CD14-positive monocyte (primary cell): ENCODE data around the gene NCOA7. TPM values are rescaled to one million over a fixed set of nuclear protein-coding genes. Genes with fewer than 3 reads are reported as not detected.

Experiments used
- DNase-seq, 3 donors: peaks; one replicate each; pipeline ENCODE4 v3.0.0-alpha.2; 2011 to 2022
- H2AFZ ChIP-seq: 2 replicates; pipeline ENCODE4 v1.6.0; 2012; ENCODE audit warnings: mild to moderate bottlenecking, low read depth, low read length, inconsistent platforms; ENCODE audit not compliant: insufficient read depth, poor library complexity, severe bottlenecking
- H3K27ac ChIP-seq, 2 donors: 1 replicate in 1 of 2; 2 replicates in 1 of 2; pipeline ENCODE4 v1.5.1; 2012 to 2013; ENCODE audit warnings: low read length in 2 of 2, control low read depth in 1 of 2, inconsistent platforms in 1 of 2, low read depth in 1 of 2, mild to moderate bottlenecking in 1 of 2
- H3K27me3 ChIP-seq, 2 donors: one replicate each; pipeline versions ENCODE4 v1.6.0 to v1.6.1; 2011 to 2013; ENCODE audit warnings: low read length in 2 of 2; ENCODE audit not compliant: control insufficient read depth in 2 of 2, insufficient read depth in 2 of 2
- H3K36me3 ChIP-seq, 2 donors: replicated peaks in 1 of 2; 1 replicate in 1 of 2; 2 replicates in 1 of 2; pipeline versions ENCODE4 v1.5.1 to v1.6.1; 2012 to 2013; ENCODE audit warnings: low read length in 2 of 2, control low read depth in 1 of 2, inconsistent platforms in 1 of 2, mild to moderate bottlenecking in 1 of 2; ENCODE audit not compliant: insufficient read depth in 2 of 2, control insufficient read depth in 1 of 2
- H3K4me1 ChIP-seq, 2 donors: 1 replicate in 1 of 2; 2 replicates in 1 of 2; pipeline versions ENCODE4 v1.5.1 to v1.6.1; 2012 to 2013; ENCODE audit warnings: low read length in 2 of 2, control low read depth in 1 of 2, inconsistent platforms in 1 of 2, mild to moderate bottlenecking in 1 of 2, moderate library complexity in 1 of 2; ENCODE audit not compliant: insufficient read depth in 2 of 2, control insufficient read depth in 1 of 2
- H3K4me2 ChIP-seq: replicated peaks from 2 replicates; pipeline ENCODE3; 2012; ENCODE audit warnings: low read length, moderate library complexity, mild to moderate bottlenecking; ENCODE audit not compliant: poor library complexity, severe bottlenecking; ENCODE audit errors: extremely low read depth
- H3K4me3 ChIP-seq, 3 experiments: fragments of 200-600 bp in 1 of 3; sonication (generic) in 1 of 3; replicated peaks in 1 of 3; 1 replicate in 2 of 3; 2 replicates in 1 of 3; pipeline ENCODE4 v1.5.1; 2011 to 2013; ENCODE audit warnings: low read length in 3 of 3, mild to moderate bottlenecking in 3 of 3, control low read depth in 2 of 3, low read depth in 2 of 3, inconsistent platforms in 1 of 3, moderate library complexity in 1 of 3
- H3K79me2 ChIP-seq: 2 replicates; pipeline ENCODE4 v1.6.0; 2012; ENCODE audit warnings: mild to moderate bottlenecking, control low read depth, inconsistent platforms, low read length, moderate library complexity; ENCODE audit not compliant: insufficient read depth
- H3K9ac ChIP-seq: 2 replicates; pipeline ENCODE4 v1.6.0; 2017; ENCODE audit warnings: low read length, mild to moderate bottlenecking; ENCODE audit not compliant: insufficient read depth, poor library complexity, severe bottlenecking
- H3K9me3 ChIP-seq, 2 donors: replicated peaks in 1 of 2; 1 replicate in 1 of 2; 2 replicates in 1 of 2; pipeline versions ENCODE4 v1.5.1 to v1.6.1; 2012 to 2013; ENCODE audit warnings: low read length in 2 of 2, control low read depth in 1 of 2; ENCODE audit not compliant: control insufficient read depth in 1 of 2, insufficient read depth in 1 of 2
- H4K20me1 ChIP-seq: 2 replicates; pipeline ENCODE4 v1.6.0; 2012; ENCODE audit warnings: mild to moderate bottlenecking, low read length, control low read depth, moderate library complexity; ENCODE audit not compliant: insufficient read depth
- H3K27ac Mint-ChIP-seq, 7 donors: one replicate each; pipeline ENCODE4 v1.8.0; 2020; ENCODE audit warnings: mild to moderate bottlenecking in 7 of 7, mixed read lengths in 7 of 7, moderate library complexity in 6 of 7, inconsistent platforms in 2 of 7
- H3K27me3 Mint-ChIP-seq, 3 donors: one replicate each; pipeline ENCODE4 v1.8.0; 2021 to 2022; ENCODE audit warnings: low read depth in 3 of 3, mild to moderate bottlenecking in 3 of 3, mixed read lengths in 3 of 3, moderate library complexity in 3 of 3, inconsistent platforms in 1 of 3
- H3K36me3 Mint-ChIP-seq, 2 donors: one replicate each; pipeline ENCODE4 v1.8.0; 2020; ENCODE audit warnings: mixed read lengths in 2 of 2, inconsistent platforms in 1 of 2, mild to moderate bottlenecking in 1 of 2
- H3K4me1 Mint-ChIP-seq: one replicate; pipeline ENCODE4 v1.8.0; 2020; ENCODE audit warnings: mild to moderate bottlenecking, mixed read lengths
- H3K4me3 Mint-ChIP-seq, 2 donors: one replicate each; pipeline ENCODE4 v1.8.0; 2020; ENCODE audit warnings: mild to moderate bottlenecking in 2 of 2, mixed read lengths in 2 of 2, moderate library complexity in 1 of 2
- H3K9me3 Mint-ChIP-seq, 7 donors: one replicate each; pipeline ENCODE4 v1.8.0; 2020 to 2022; ENCODE audit warnings: mixed read lengths in 7 of 7, mild to moderate bottlenecking in 6 of 7, moderate library complexity in 6 of 7, inconsistent platforms in 2 of 7
- WGBS: methylation state at CpG from one replicate; pipeline ENCODE4 v1.1.5; 2013; ENCODE audit warnings: missing lambda C conversion rate; ENCODE audit not compliant: insufficient coverage; 5-methylcytosine and 5-hydroxymethylcytosine counted together
- intact Hi-C, 2 donors: fragments of 100-400 bp; cut with micrococcal nuclease; formaldehyde crosslinking; loops; one replicate each; pipeline versions ENCODE4 v1.15.0 to v1.15.1; 2023
- polyA plus RNA-seq, 3 donors: library from polyadenylated mRNA; depleted of rRNA in 1 of 3; unstranded in 2 of 3; stranded (reverse) in 1 of 3; fragments of 300-500 nt in 2 of 3; fragments of >200 nt in 1 of 3; fragmentation: Illumina TruSeq in 2 of 3; gene quantifications; 1 replicate in 2 of 3; 2 replicates in 1 of 3; pipeline ENCODE4 v1.2.3, GENCODE V29; 2012 to 2021
- TF ChIP-seq, protein P1 (sequence below): fragments of 200-600 bp; IDR thresholded peaks from one replicate; pipeline ENCODE4 v1.8.0; 2022; ENCODE audit warnings: antibody characterized with exemption, mild to moderate bottlenecking

The NCOA7 gene
- polyA plus RNA-seq, 3 donors = 8.3 to 21.9 (median 11.2) TPM

DNA sequence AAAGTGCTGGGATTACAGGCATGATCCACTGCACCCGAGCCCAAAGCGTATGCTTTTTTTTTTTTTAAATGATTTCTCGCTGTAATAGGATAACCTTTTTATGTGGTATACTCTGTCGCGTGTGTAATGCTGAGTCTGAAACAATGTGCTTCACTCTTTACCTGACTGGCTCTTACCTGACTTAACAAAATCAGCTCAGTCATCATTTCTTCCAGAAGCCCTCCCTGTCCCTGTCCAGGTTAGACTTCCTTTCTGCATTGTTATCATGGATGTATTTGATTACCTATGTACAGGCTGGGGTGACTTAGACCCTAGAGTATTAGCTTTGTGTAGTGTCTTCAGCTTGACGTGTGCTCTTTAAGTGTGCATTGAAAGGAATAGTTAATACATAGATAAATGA, 67.1 kb downstream of the NCOA7 start:
- Histone ChIP-seq H3K4me1 (peaks cover 6 to 7% of the 10 kb centered on the region in 2 donors), H3K9me3 (no peaks in the 10 kb centered on the region), H3K79me2 (no peaks in the 10 kb centered on the region), H3K9ac (no peak overlapping the region), H3K4me3 (no peak overlapping the region), H3K27me3 (no peaks in the 10 kb centered on the region), H4K20me1 (no peaks in the 10 kb centered on the region), H2AFZ (no peak overlapping the region), H3K27ac (no peak overlapping the region), H3K4me2 (no peak overlapping the region), H3K36me3 (peaks cover 0 to 5% of the 10 kb centered on the region in 2 donors)
- DNase-seq = no peak
- no peak overlapping the region for H3K4me3 Mint-ChIP-seq
- no peaks in the 10 kb centered on the region for H3K27me3 Mint-ChIP-seq
- peaks cover 17% of the 10 kb centered on the region for H3K4me1 Mint-ChIP-seq
- no peak overlapping the region for H3K27ac Mint-ChIP-seq
- H3K36me3 Mint-ChIP-seq = peaks cover 13 to 20% of the 10 kb centered on the region in 2 donors
- intact Hi-C loops = no loop called here
- TF ChIP-seq, protein P1, sequence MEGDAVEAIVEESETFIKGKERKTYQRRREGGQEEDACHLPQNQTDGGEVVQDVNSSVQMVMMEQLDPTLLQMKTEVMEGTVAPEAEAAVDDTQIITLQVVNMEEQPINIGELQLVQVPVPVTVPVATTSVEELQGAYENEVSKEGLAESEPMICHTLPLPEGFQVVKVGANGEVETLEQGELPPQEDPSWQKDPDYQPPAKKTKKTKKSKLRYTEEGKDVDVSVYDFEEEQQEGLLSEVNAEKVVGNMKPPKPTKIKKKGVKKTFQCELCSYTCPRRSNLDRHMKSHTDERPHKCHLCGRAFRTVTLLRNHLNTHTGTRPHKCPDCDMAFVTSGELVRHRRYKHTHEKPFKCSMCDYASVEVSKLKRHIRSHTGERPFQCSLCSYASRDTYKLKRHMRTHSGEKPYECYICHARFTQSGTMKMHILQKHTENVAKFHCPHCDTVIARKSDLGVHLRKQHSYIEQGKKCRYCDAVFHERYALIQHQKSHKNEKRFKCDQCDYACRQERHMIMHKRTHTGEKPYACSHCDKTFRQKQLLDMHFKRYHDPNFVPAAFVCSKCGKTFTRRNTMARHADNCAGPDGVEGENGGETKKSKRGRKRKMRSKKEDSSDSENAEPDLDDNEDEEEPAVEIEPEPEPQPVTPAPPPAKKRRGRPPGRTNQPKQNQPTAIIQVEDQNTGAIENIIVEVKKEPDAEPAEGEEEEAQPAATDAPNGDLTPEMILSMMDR = no peak
- H3K9me3 Mint-ChIP-seq = peaks cover 0 to under 1% (median 0%) of the 10 kb centered on the region in 7 donors
- 100% methylated on average over 3 of the region's 6 CpGs for WGBS

- no peaks in the 10 kb centered on the region for H3K27me3 Mint-ChIP-seq
- Histone ChIP-seq H3K9me3 (no peaks in the 10 kb centered on the region), H3K79me2 (no peaks in the 10 kb centered on the region), H3K4me2 (no peak overlapping the region), H3K9ac (no peak overlapping the region), H3K4me3 (no peak overlapping the region), H4K20me1 (no peaks in the 10 kb centered on the region), H3K27me3 (no peaks in the 10 kb centered on the region), H3K36me3 (peaks cover 0 to 5% of the 10 kb centered on the region in 2 donors), H3K27ac (no peak overlapping the region), H2AFZ (no peak overlapping the region), H3K4me1 (no peaks in the 10 kb centered on the region)
- H3K36me3 Mint-ChIP-seq = peaks cover 13 to 20% of the 10 kb centered on the region in 2 donors
- H3K4me3 Mint-ChIP-seq = no peak overlapping the region
- intact Hi-C loops = no loop called here
- peaks cover 9% of the 10 kb centered on the region for H3K4me1 Mint-ChIP-seq
- DNase-seq = peak in 2 of 3 donors; percentile 37
- H3K9me3 Mint-ChIP-seq = no peaks in the 10 kb centered on the region
- WGBS = 51% methylated on average over 6 of the region's 7 CpGs
- peak overlapping the region in 3 of 7 donors; percentile 23 to 53 (median 38) for H3K27ac Mint-ChIP-seq
- TF ChIP-seq, protein P1 = peak; percentile 44
These were observed 67.9 kb downstream of the NCOA7 start for GRCh38 chr6:125858427-125859320.
